PC-3 (cell line): ENCODE results near the gene ZDHHC7. TPM values are rescaled to one million over a fixed set of nuclear protein-coding genes. Genes with fewer than 3 reads are reported as not detected.

Experiments used
- ATAC-seq: fragments of 200-7000 bp; cut with Tn5 transposase; 2 replicates; pipeline ENCODE4 v1.9.1; 2020; ENCODE audit warnings: mild to moderate bottlenecking, moderate library complexity
- BruUV-seq: library from RNA; stranded (reverse); fragments of 400-500 nt; replicated peaks from 2 replicates; lab custom pipeline; 2021; lab: Mats Ljungman, UMichigan
- CTCF ChIA-PET: fragments of 300-600 bp; sonication (Branson Sonifier 250); formaldehyde crosslinking; loops from one replicate; lab custom pipeline; 2022; ENCODE audit warnings: antibody characterized with exemption; lab: Charles Lee
- POLR2A ChIA-PET: fragments of 300-600 bp; sonication (Branson Sonifier 250); formaldehyde crosslinking; loops from one replicate; lab custom pipeline; 2022; ENCODE audit warnings: antibody characterized with exemption; ENCODE audit not compliant: unreplicated experiment; lab: Charles Lee
- DNase-seq: peaks from one replicate; pipeline ENCODE4 v3.0.0-alpha.2; 2015
- H2AFZ ChIP-seq: fragments of 300-600 bp; sonication (generic); 2 replicates; pipeline ENCODE4 v1.6.0; 2016; ENCODE audit warnings: antibody characterized with exemption, low read length
- H3F3A ChIP-seq: fragments of 300-600 bp; sonication (generic); one replicate; pipeline ENCODE4 v1.6.0; 2017; ENCODE audit warnings: antibody characterized with exemption, low read length, control low read depth, mild to moderate bottlenecking; ENCODE audit not compliant: unreplicated experiment
- H3K27ac ChIP-seq: fragments of 300-600 bp; sonication (generic); 2 replicates; pipeline ENCODE4 v1.5.1; 2016; ENCODE audit warnings: mild to moderate bottlenecking, low read length
- H3K27me3 ChIP-seq: fragments of 300-600 bp; sonication (generic); 2 replicates; pipeline ENCODE4 v1.6.1; 2016; ENCODE audit warnings: low read length, mixed read lengths
- H3K36me3 ChIP-seq: fragments of 300-600 bp; sonication (generic); 2 replicates; pipeline ENCODE4 v1.6.1; 2016; ENCODE audit warnings: low read depth, mixed run types, low read length, mixed read lengths
- H3K4me1 ChIP-seq: fragments of 300-600 bp; sonication (generic); 2 replicates; pipeline ENCODE4 v1.5.1; 2016; ENCODE audit warnings: low read length; ENCODE audit not compliant: insufficient read depth
- H3K4me2 ChIP-seq: fragments of 300-600 bp; sonication (generic); 2 replicates; pipeline ENCODE4 v1.6.0; 2016; ENCODE audit warnings: low read length
- H3K4me3 ChIP-seq: fragments of 300-600 bp; sonication (generic); 2 replicates; pipeline ENCODE4 v1.5.1; 2016; ENCODE audit warnings: mild to moderate bottlenecking, low read length, mixed read lengths
- H3K79me2 ChIP-seq: fragments of 300-600 bp; sonication (generic); 2 replicates; pipeline ENCODE4 v1.6.1; 2017; ENCODE audit warnings: low read length, mixed read lengths
- H3K9ac ChIP-seq: fragments of 300-600 bp; sonication (generic); 2 replicates; pipeline ENCODE4 v1.6.0; 2016; ENCODE audit warnings: mild to moderate bottlenecking, low read length
- H3K9me2 ChIP-seq: fragments of 300-600 bp; sonication (generic); replicated peaks from 2 replicates; pipeline ENCODE4 v1.6.1; 2016; ENCODE audit warnings: mixed run types, low read length, mixed read lengths
- H3K9me3 ChIP-seq: fragments of 300-600 bp; sonication (generic); 2 replicates; pipeline ENCODE4 v1.6.1; 2016; ENCODE audit warnings: low read length, mixed read lengths
- H4K20me1 ChIP-seq: fragments of 300-600 bp; sonication (generic); 2 replicates; pipeline ENCODE4 v1.6.1; 2016; ENCODE audit warnings: low read length, mixed read lengths
- EZH2 ChIP-seq: fragments of 300-600 bp; sonication (generic); IDR thresholded peaks from one replicate; pipeline ENCODE4 v1.6.1; 2017; ENCODE audit warnings: antibody characterized with exemption, mild to moderate bottlenecking, low read length; ENCODE audit not compliant: unreplicated experiment
- EZH2phosphoT487 ChIP-seq: fragments of 300-600 bp; sonication (generic); IDR thresholded peaks from 2 replicates; pipeline ENCODE4 v1.6.1; 2018; ENCODE audit warnings: mild to moderate bottlenecking, antibody characterized with exemption, low read length, borderline replicate concordance
- intact Hi-C: fragments of 100-400 bp; cut with micrococcal nuclease; formaldehyde crosslinking; loops from 2 replicates; pipeline ENCODE4 v1.9.0; 2023
- total RNA-seq: library from RNA; depleted of rRNA; stranded (reverse); fragments of >200 nt; gene quantifications from 2 replicates; pipeline ENCODE4 v1.2.3, GENCODE V29; 2014
- TF ChIP-seq, protein P1 (sequence below): fragments of 300-600 bp; sonication (generic); conservative IDR thresholded peaks from 2 replicates; pipeline ENCODE4 v1.5.1; 2017; ENCODE audit warnings: antibody characterized with exemption, low read depth, mild to moderate bottlenecking, low read length

The ZDHHC7 gene
- total RNA-seq, 1 experiment from 2014 or later, result 42.1 TPM

DNA sequence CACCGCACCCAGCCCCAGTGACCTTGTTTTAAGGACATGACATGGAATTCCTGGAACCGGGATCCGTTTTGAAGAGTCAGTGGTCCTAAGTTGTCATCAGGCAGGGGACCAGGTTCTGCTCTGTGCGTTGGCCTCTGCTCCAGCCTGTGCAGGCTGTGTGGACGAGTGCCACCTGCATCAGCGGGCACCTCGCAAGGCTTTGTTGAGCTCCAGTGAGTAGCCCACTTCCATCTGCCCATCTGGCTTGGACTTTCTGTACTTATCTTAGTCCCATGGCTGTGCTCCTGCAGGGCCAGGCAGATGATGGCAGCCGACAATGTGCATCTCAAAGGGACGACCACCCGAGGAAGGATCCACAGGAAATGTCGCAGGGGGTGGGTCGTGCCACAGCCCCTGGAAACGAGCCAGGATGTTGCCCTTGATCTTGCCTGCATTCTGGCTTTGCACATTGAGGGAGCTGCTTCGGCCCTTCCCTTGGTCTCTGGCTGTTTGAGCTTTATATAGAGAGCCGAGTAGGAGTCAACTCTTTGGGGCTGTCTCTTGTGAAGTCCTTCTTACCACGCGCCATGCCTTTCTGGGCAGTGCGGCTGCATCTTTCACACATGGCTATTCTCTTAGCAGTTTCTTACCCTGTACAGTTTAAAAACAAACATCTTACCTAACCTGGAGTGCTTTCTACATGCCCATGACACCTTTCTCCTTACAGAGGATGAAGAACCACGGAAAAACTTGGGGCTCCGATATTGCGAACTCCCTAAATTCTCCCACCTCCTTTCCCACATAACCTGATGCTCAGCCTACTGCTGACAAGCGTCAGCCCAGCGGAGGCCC is 34.5 kb upstream of the ZDHHC7 start:
- Histone ChIP-seq H3K27ac (no peak overlapping the region), H3K79me2 (no peaks in the 10 kb centered on the region), H3F3A (no peaks in the 10 kb centered on the region), H3K27me3 (no peaks in the 10 kb centered on the region), H3K4me3 (no peak overlapping the region), H3K9ac (no peak overlapping the region), H3K4me1 (no peaks in the 10 kb centered on the region), H3K9me2 (no peaks in the 10 kb centered on the region), H2AFZ (no peak overlapping the region), H3K9me3 (no peaks in the 10 kb centered on the region), H3K36me3 (no peaks in the 10 kb centered on the region), H3K4me2 (no peak overlapping the region), H4K20me1 (no peaks in the 10 kb centered on the region)
- BruUV-seq, result no TSS peak
- intact Hi-C loops, result no loop called here
- DNase-seq, result no peak
- POLR2A ChIA-PET, result no interaction called here
- no peak for TF ChIP-seq EZH2
- TF ChIP-seq, protein P1, sequence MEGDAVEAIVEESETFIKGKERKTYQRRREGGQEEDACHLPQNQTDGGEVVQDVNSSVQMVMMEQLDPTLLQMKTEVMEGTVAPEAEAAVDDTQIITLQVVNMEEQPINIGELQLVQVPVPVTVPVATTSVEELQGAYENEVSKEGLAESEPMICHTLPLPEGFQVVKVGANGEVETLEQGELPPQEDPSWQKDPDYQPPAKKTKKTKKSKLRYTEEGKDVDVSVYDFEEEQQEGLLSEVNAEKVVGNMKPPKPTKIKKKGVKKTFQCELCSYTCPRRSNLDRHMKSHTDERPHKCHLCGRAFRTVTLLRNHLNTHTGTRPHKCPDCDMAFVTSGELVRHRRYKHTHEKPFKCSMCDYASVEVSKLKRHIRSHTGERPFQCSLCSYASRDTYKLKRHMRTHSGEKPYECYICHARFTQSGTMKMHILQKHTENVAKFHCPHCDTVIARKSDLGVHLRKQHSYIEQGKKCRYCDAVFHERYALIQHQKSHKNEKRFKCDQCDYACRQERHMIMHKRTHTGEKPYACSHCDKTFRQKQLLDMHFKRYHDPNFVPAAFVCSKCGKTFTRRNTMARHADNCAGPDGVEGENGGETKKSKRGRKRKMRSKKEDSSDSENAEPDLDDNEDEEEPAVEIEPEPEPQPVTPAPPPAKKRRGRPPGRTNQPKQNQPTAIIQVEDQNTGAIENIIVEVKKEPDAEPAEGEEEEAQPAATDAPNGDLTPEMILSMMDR, result no peak
- no peak for ATAC-seq
- CTCF ChIA-PET, result no interaction called here

DNA sequence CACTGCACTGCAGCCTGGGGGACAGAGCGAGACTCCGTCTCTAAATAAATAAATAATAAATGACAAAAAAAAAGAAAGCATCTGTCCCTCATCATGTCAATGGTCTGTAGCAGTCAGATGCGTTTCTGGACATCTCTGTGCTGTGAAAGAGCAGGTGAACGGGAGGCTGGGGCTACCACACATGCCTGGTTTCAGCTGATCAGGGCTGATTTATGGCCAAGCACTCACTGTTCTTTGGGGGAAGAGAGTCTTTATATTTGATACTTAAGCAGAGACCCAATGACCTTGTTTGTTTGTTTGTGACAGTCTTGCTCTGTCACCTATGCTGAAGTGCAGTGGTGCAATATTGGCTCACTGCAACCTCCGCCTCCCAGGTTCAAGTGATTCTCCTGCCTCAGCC is 33.7 kb upstream of the ZDHHC7 start:
- H3K9me3 ChIP-seq, result no peaks in the 10 kb centered on the region
- no peaks in the 10 kb centered on the region for H4K20me1 ChIP-seq
- no peak for ATAC-seq
- H3K27ac ChIP-seq, result no peak overlapping the region
- no peaks in the 10 kb centered on the region for H3K9me2 ChIP-seq
- H3F3A ChIP-seq, result no peaks in the 10 kb centered on the region
- no peaks in the 10 kb centered on the region for H3K4me1 ChIP-seq
- no peaks in the 10 kb centered on the region for H3K36me3 ChIP-seq
- CTCF ChIA-PET, result no interaction called here
- no peaks in the 10 kb centered on the region for H3K27me3 ChIP-seq
- DNase-seq, result no peak
- H3K79me2 ChIP-seq, result no peaks in the 10 kb centered on the region
- H3K4me3 ChIP-seq, result no peak overlapping the region
- BruUV-seq, result no TSS peak
- no peak overlapping the region for H2AFZ ChIP-seq
- POLR2A ChIA-PET, result no interaction called here
- TF ChIP-seq EZH2phosphoT487, result no peak
- TF ChIP-seq, protein P1, result no peak
- no peak for TF ChIP-seq EZH2
- intact Hi-C loops, result no loop called here
- H3K4me2 ChIP-seq, result no peak overlapping the region
- no peak overlapping the region for H3K9ac ChIP-seq

DNA sequence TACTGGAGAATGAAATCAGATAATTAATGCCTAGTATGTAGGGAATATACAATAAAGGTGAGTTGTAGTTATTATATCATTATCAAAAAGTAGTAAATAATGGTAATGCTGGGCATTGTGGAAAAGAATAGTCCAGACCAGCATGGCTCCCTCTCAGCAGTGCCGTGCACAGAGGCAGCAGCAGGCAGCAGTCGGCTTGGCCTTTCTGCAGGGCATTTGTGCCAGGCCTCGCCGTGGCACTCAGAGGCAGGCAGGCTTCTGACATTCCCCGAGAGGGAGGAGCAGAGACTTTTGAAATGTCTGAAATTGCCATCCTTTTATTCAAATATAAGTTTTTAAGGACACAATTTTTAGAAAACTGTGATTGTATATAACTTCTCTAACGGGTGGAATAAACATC is 31.3 kb upstream of the ZDHHC7 start:
- POLR2A ChIA-PET, result no interaction called here
- Histone ChIP-seq H2AFZ (no peak overlapping the region), H3K9ac (no peak overlapping the region), H3K4me1 (peaks cover under 1% of the 10 kb centered on the region), H3K4me3 (no peak overlapping the region), H3K27ac (no peak overlapping the region), H3K36me3 (no peaks in the 10 kb centered on the region), H3K27me3 (no peaks in the 10 kb centered on the region), H3K4me2 (no peak overlapping the region), H3F3A (no peaks in the 10 kb centered on the region), H3K9me3 (no peaks in the 10 kb centered on the region), H4K20me1 (no peaks in the 10 kb centered on the region), H3K79me2 (no peaks in the 10 kb centered on the region), H3K9me2 (no peaks in the 10 kb centered on the region)
- BruUV-seq, result no TSS peak
- no peak for DNase-seq
- TF ChIP-seq EZH2 (no peak), EZH2phosphoT487 (no peak)
- TF ChIP-seq, protein P1, result no peak
- CTCF ChIA-PET, result interaction anchor here (0.6 kb wide), 1 partner anchor 37 kb away, joined by 3 read pairs; no protein-coding TSS in a partner anchor
- ATAC-seq, result no peak
- intact Hi-C loops, result no loop called here
